ENCODE measurements around the gene PPP1R1B.

Gene PPP1R1B

DNA sequence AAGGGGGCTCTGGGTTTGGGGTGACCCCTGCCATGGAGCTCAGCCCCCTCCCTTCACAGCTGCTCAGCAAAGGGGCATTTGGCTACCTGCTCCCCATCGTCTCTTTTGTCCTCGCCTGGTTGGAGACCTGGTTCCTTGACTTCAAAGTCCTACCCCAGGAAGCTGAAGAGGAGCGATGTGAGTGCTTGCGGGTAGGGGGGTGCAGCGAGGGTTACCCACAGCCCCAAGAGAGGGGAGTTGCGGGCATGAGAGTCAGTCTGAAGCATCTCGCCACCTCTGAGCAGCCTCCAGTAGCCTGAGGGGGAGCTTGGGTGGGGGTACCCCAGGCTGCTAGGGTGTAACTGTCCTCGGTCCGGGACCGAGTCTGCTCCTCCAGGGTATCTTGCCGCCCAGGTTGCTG lies 31.6 kb downstream of the PPP1R1B start:
- DNase-seq = no peak

DNA sequence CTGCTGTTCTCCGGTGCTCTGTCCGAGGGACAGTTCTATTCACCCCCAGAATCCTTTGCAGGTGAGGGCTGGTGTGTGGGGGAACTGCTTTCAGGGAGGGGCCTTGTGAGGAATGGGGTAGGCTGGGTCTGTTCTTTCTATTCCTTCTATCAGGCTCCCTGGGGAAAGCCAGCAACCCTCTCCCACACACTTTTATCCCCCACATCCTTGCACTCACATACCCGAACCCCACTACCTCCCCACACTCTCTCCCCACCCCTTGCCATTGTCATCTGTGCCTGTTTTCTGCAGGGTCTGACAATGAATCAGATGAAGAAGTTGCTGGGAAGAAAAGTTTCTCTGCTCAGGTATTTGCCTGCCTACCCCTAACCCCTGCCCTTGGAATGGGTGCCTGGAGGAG lies 32.0 kb downstream of the PPP1R1B start:
- no peak for DNase-seq

DNA sequence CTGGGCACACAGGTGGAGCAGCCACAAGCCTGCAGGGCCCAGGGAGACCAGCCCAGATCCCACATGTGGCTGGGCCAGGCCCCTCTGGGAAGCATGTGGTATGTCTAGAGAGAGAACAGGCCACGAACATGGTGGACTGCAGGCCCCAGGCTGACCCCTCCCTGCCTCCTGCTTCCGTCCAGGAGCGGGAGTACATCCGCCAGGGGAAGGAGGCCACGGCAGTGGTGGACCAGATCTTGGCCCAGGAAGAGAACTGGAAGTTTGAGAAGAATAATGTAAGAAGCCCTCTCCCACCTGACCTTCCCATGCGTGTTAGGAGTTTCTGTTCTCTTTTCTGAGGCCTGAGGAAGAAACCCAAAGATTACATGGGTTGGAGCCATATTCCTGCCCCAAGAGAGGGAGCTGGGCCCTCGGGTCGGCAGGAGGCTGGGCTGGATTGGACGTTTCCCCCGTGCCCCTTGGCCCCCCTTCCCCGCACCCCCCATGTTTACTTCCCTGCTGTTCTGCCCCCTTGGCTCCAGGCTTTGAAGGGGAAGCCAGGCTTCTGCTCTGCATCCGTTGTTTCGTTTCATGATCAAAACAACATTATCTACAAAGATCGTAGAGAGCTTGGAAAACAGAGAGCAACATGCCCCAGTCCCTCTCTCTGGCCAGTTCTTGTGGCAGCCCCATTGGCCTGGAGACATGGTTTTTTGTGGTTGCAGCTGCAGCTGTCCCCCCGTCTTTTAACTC lies 32.7 kb downstream of the PPP1R1B start:
- no peak for DNase-seq

DNA sequence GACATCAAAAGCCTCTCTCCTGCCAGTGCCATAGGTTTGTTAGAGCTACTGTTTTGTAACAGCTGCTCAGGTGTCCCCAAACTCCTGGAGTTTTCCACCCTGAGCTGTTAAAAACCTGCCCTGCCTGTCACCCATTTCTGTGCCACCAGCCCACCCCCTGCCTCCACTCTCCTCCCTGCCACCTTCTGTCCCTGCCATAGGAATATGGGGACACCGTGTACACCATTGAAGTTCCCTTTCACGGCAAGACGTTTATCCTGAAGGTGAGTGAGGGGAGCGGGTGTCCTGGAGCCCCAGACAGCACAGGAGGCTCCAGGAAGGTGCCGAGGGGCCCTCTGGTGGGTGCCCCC lies 33.2 kb downstream of the PPP1R1B start:
- DNase-seq = no peak

DNA sequence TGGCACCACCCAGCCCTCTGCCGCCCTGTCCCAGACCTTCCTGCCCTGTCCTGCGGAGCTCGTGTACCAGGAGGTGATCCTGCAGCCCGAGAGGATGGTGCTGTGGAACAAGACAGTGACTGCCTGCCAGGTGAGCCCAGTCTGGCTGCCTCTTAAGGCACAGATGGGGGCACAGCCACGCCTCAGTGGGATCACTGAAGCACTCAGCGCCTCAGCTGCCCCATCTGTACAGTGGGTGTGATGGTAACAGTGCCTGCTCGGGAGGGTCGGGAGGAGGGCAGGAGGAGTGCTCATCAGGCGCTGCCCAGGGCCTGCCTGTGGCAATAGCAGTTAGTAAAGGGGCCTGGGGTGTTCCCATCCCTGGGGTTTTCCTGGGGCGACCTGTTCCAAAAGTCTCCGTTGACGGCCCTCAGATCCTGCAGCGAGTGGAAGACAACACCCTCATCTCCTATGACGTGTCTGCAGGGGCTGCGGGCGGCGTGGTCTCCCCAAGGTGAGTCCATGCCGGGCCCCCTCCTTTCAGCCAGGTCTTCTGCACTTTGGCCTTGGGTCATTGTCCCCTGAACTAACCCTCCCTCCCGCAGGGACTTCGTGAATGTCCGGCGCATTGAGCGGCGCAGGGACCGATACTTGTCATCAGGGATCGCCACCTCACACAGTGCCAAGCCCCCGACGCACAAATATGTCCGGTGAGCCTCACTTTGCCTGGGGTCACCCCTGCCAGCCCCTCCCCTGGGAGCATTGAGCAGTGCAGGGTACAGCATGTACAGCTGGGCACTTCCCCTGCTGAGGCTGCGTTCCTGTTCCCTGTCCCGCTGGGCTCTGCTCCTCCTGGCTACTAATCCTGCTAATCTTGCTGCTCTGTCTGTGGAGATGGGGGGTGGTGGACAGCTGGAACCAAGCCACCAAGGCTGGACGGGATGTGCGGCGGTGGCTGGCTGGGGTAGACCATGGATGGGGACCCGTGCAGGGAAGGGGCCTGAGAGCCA lies 33.9 kb downstream of the PPP1R1B start:
- DNase-seq = no peak

DNA sequence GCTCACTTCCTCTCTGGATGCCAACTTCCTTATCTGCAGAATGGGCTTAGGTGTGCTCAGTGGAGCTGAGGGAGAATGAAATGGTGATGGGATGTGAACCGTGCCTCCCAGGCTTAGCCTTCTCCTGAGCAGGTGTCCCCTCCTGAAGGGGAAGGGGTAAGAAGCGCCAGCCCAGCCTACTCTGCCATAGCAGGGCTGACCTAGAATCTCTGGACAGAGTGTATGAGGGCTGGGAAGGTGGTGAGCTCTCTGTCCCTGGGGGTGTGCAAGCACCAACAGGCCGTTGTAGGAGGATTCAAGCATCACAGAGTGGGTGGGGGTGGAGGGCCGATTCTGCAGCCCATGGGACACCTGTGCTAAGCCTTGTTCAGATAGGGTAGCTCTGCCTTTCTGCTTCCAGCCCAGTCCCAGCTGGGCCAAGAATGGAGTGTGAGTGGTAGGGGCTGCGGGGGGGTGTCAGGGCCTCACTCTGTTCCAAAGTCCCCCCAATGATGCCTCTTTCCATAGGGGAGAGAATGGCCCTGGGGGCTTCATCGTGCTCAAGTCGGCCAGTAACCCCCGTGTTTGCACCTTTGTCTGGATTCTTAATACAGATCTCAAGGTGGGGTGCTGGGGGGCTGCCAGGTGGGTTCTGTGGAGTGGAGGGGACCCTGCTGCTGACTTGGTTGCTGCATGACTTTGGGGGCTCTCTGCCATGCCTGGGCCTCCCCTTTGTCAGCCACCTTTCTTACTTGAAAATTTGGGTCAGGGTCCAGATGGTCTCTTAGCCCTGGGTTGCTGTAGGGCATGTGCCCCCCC lies 35.2 kb downstream of the PPP1R1B start:
- no peak for DNase-seq

DNA sequence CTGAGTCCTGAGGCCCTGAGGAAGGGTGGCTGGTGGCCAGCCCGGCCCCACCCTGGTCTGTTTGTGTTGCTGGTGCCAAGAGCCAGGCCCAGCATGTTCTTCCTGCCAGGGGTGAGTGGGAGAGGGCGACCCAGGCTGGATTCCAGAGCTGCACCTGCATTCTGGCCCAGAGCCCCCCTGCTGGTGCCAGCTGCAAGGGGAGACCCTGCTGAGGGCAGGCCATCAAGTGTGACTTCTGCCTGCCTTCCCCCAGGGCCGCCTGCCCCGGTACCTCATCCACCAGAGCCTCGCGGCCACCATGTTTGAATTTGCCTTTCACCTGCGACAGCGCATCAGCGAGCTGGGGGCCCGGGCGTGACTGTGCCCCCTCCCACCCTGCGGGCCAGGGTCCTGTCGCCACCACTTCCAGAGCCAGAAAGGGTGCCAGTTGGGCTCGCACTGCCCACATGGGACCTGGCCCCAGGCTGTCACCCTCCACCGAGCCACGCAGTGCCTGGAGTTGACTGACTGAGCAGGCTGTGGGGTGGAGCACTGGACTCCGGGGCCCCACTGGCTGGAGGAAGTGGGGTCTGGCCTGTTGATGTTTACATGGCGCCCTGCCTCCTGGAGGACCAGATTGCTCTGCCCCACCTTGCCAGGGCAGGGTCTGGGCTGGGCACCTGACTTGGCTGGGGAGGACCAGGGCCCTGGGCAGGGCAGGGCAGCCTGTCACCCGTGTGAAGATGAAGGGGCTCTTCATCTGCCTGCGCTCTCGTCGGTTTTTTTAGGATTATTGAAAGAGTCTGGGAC lies 36.0 kb downstream of the PPP1R1B start:
- DNase-seq = no peak

DNA sequence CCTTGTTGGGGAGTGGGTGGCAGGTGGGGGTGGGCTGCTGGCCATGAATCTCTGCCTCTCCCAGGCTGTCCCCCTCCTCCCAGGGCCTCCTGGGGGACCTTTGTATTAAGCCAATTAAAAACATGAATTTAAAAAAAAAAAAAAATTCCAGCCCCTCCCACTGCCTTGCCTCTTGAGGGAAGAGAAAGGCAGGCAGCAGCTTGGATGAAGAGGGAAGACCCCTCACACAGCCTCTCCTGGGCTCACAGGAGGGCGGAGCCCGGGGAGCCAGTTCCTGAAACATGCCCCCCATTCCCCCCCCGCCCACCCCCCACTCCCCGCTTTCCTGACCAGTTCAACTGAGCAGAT lies 36.6 kb downstream of the PPP1R1B start:
- no peak for DNase-seq

DNA sequence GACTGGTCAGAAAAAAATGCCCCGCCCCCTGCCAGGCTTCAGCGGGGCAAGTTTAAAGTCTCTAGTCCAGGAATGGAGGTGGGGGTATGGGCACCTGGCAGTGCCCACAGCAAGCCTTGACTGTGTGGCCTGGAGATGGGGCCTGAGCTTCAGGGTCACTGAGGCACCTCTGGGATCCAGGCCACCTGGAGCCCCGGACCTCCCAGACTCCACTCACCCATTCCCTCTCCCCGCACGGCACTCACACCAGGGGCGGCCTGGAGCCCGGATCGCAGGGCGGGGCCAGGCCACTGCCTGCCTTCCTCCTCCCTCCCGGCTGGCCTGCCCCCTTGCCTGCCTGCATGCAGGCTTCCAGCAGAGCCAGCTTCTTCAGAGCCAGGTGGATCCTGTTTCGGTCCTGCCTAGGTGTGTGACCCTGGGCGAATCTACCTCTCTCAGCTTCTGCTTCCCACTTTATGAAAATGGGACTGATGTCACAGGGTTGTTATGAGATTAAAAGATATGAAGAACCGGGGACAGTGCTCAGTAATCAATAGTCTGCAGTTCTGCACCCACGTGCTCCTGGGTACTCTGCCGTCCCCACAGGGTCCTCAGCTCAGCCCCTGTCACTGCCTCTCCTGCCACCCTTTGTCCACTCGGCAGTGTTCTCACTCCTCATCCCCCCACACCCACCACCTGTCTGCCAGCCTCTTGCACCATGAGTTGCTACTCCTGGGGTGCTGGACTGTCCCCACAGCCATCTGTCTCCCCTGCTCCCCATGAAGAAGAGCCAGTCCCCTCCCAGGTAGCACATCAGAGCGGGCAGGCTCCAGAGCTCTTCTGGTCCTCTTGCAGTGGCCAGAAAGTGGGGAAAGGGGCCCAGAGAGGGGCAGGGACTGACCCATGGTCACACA lies 37.2 kb downstream of the PPP1R1B start:
- DNase-seq = no peak

DNA sequence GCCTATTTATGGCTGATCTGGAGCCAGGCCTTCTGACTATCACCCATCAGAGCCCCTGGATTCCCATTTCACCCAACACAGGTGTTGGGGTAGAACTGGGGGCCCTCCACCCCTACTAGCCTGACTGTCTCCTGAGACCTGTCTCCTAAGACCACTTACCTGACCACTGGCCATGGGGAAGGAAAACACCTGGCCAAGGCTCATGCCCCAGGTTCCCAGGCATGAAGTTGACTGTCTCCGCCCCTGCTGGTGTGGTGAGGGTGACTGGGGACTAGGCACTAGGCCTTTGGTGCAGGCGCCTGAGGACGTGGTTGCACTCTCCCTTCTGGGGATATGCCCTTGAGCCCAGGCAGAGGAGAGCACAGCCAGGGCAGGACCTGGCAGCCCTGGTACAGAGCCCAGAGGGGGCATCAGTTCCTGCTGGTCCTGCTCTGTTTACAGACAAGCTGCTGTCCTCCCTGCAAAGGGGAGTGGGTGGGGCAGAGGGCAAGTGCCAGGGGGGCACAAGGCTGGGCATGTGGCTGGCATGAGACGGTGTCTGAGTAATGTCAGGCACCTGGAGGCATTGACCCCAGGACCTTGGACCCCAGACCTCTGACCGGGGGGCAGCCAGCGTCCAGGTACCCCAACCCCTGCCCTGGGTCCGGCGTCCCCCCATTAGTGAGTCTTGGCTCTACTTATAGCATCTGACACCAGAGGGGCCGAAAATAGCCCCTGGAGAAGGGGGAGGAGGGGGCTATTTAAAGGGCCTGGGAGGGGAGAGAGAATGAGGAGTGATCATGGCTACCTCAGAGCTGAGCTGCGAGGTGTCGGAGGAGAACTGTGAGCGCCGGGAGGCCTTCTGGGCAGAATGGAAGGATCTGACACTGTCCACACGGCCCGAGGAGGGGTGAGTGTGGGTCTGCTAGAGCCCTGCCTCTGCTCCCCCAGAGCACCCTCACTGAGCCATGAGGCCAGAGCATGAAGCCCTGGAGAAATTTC lies 38.1 kb downstream of the PPP1R1B start, which contains the start of gene TCAP:
TCAP (plus strand) TSS at position 769 of the 981 bp plus-strand sequence; CDS start at position 780, 11 bp downstream.
- no peak for DNase-seq

DNA sequence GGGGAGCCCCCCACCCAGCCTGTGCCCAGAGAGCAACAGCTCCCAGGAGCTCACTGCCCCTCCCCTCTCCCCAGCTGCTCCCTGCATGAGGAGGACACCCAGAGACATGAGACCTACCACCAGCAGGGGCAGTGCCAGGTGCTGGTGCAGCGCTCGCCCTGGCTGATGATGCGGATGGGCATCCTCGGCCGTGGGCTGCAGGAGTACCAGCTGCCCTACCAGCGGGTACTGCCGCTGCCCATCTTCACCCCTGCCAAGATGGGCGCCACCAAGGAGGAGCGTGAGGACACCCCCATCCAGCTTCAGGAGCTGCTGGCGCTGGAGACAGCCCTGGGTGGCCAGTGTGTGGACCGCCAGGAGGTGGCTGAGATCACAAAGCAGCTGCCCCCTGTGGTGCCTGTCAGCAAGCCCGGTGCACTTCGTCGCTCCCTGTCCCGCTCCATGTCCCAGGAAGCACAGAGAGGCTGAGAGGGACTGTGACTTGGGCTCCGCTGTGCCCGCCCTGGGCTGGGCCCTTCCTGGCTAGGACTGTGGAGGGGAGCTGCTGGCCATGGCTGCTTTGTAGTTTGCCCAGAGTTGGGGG lies 39.0 kb downstream of the PPP1R1B start:
- no peak for DNase-seq

DNA sequence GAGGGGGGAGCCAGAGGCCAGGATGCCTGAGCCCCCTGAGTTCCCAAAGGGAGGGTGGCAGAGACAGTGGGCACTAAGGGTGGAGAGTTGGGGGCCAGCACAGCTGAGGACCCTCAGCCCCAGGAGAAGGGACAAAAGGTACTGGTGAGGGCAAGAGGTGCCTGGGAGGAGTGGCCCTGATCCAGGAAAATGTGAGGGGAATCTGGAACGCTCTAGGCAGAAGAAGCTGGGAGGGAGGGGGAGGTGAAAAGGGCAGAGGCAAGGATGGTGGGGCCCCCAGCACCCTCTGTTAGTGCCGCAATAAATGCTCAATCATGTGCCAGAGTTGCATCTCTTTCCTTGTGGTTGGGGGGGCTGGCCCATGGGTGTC lies 39.5 kb downstream of the PPP1R1B start:
- DNase-seq = no peak

DNA sequence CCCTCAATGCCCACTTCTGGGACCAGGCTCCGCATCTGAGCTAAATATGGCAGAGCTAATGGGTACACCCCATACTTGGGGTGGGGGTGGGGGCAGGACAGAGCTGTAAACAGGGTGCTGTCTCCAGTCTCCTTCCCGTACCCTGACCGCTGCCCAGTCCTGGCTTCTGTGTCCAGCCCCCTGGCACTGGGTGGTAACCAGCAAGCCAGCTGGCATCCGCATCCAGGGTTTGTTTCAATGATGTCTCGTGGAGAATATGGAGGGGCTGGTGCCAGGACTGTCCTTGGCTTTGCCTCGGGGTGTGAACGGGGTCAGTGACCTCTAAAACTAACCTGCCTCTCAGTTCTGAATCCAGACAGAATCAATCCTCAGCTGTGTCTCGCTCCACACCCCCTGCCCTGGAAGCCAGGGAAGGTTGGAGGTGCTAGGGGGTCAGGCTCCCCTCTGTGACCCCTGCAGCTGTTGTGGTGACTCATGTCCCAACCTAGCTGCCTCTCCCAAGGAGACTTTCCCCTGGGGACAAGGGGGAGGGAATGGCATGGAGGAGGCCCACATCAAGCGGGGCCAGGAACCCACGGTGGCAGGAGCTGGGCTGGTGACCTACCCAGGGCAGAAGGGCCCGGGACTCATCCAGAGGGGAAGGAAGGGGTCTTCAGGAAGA lies 40.0 kb downstream of the PPP1R1B start:
- no peak for DNase-seq

DNA sequence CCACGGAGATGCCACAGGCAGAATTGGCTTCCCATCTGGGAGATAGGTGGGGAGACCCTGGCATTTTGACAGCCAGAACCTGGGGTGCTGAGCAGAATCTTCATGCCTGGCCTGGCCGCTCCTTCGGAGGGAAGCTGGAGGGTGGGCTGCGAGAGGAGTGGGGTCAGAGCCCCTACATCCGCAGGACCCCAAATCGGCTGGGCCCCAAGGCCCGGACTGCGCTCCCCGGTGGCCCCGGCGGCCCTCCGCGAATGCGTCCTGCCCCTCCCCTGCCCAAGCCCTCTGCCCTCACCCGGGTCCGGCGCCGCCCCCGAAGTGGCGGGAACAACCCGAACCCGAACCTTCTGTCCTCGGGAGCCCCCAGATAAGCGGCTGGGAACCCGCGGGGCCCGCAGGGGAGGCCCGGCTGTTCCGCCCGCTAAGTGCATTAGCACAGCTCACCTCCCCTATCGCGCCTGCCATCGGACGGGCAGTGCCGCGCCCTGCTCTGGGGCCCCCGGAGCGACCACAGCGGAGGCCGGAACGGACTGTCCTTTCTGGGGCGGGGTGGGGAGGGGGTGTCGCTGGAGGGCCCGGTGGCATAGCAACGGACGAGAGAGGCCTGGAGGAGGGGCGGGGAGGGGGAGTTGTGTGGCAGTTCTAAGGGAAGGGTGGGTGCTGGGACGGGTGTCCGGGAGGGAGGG lies 40.7 kb downstream of the PPP1R1B start:
- DNase-seq = peak in 1 of 2 donors; percentile 21

DNA sequence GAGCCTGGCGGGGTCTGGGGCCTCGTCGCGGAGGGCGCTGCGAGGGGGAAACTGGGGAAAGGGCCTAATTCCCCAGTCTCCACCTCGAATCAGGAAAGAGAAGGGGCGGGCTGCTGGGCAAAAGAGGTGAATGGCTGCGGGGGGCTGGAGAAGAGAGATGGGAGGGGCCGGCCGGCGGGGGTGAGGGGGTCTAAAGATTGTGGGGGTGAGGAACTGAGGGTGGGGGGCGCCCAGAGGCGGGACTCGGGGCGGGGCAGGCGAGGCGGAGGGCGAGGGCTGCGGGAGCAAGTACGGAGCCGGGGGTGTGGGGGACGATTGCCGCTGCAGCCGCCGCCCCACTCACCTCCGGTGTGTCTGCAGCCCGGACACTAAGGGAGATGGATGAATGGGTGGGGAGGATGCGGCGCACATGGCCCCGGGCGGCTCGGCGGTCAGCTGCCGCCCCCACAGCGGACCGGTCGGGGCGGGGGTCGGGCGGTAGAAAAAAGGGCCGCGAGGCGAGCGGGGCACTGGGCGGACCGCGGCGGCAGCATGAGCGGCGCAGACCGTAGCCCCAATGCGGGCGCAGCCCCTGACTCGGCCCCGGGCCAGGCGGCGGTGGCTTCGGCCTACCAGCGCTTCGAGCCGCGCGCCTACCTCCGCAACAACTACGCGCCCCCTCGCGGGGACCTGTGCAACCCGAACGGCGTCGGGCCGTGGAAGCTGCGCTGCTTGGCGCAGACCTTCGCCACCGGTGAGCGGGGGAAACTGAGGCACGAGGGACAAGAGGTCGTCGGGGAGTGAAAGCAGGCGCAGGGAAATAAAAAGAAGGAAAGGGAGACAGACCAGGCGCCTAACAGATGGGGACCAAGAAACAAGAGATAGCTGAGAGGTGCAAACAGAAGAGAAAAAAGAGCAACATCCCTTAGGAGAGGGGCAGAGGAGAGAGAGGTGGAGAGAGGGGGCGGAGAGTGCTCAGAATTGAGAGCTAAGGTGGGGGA lies 41.5 kb downstream of the PPP1R1B start, which contains the start of gene PNMT:
PNMT (plus strand) TSS at position 509 of the 980 bp plus-strand sequence; CDS start at position 532, 23 bp downstream.
- peak; percentile 64 to 71 for DNase-seq

DNA sequence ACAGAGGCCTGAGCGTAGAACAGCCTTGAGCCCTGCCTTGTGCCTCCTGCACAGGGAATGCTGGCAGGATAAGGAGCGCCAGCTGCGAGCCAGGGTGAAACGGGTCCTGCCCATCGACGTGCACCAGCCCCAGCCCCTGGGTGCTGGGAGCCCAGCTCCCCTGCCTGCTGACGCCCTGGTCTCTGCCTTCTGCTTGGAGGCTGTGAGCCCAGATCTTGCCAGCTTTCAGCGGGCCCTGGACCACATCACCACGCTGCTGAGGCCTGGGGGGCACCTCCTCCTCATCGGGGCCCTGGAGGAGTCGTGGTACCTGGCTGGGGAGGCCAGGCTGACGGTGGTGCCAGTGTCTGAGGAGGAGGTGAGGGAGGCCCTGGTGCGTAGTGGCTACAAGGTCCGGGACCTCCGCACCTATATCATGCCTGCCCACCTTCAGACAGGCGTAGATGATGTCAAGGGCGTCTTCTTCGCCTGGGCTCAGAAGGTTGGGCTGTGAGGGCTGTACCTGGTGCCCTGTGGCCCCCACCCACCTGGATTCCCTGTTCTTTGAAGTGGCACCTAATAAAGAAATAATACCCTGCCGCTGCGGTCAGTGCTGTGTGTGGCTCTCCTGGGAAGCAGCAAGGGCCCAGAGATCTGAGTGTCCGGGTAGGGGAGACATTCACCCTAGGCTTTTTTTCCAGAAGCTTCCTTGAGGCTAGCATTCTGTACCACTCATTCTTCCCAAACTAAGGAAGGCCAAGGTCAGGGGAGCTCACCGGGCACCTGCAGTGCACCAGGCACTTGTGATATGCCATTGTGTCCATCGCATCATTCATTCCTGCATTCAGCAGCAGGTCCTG lies 43.4 kb downstream of the PPP1R1B start:
- DNase-seq = no peak

Measured in CD4-positive, alpha-beta T cell treated with Interferon alpha-2 for 1 hour (primary cell).